HG02981 (cell line): ENCODE data around the gene CDH23.

Experiments
- ATAC-seq: cut with Tn5 transposase; IDR thresholded peaks from one replicate; pipeline ENCODE4 v1.9.1; 2021; ENCODE audit warnings: mild to moderate bottlenecking, moderate library complexity; ENCODE audit not compliant: unreplicated experiment

CDH23 gene

DNA sequence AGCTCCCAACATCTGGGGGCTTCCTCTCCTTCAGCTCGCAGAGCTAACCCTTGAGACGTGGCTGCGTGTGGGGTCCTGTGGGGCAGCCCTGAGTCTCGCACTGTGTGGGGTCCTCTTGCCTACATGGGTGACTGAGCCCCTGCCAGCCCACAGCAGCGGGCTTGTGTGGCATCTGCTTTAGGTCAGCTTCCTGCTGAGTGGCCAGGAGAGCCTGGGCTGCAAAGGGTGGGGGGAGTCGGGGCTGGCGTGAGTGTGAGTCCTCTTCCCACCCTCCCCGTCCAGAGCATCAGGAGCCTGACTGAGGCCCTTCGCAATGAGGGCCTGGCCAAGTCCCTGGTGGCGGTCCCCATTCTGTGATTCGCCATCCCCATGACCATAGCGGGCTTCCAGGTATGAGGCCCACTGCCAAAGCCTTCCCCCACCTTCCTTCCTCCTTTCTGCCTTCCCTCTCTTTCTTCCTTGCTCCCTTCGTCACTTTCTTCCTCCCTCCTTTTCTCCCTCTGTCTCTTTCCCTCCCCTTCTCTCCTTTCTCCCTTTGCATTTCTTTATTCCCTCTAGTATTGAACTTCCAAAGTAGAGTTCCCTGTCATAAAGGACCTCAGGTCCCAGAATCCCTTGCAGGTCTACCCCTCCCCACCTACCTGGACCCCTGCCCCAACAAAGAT is 85.2 kb downstream of the CDH23 start:
- no peak for ATAC-seq

DNA sequence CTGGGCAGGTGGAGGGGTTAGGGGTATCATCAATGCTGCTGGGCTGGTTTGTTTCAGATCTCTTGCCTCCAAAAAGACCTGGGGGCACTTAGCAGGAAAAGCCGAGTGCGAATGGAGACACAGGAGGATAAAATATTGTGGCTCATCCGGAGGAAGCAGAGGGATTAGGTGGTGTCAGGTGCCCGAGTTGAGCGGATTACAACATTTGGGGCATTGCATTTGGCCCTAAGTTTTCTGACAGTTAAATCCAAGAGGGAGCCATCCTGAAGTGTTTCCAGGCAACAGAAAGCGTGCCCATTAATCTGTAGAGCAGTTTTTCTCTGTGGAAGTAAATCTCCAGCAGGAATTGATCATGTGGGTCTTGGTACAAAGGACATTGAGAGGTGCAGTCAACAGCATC is 85.9 kb downstream of the CDH23 start:
- no peak for ATAC-seq

DNA sequence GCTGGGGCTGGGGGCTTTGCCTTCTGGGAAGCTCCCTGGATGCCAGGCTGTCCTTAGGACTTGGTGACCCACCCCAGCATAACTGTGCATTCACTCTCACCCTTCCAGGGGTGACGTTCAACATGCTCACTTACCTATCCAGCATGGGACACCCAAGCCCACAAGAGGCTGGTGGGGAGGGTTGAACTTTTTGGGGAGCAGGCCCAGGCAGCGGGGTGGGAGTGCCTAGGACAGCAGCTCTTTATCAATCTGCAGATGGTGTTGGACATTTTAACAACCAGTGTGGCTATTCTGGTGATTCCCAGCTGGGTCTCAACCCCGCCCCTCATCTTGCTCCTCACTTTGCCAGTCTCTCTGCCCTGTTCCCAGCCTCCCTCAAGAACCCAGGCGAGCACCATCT is 86.4 kb downstream of the CDH23 start:
- no peak for ATAC-seq

DNA sequence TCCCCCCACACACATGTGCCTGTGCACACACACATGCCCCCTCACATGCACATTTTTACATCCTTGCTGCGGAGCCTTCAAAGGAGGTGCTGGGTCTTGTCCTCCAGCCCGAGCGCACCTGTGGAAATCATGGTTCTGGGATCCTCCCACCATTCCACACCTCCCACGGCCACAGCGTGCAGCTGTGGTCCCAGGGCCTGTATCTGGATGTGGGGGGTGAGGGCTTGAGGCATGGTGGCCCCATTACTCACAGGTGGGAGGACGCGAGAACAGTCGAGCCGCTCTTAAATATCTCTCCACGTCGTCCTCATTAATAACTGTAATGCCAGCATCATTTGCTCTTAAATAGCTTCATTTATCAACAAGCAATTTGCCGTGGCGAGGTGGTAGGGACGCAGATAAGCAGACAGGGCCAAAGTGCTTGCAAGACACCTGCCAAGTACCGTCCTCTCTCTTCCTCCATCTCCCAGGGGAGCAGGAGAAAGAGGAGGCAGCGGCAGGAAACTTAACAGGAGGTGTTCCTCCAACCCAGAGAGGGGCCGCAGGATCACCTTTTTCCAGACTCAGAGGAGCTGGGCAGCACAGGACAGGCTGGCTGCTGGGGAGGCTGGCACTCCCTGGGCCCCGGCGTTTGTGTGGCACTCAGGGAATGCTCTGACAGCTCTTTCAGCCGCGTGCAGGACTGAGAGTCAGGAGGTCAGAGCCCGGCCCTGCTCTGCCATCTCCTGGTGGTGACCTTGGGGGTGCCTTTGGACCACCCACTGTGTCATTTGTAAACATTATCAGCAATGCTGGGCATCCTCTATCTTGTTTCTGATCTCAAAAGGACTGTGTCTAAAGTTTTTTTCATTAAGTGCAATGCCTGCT is 87.4 kb downstream of the CDH23 start:
- ATAC-seq = no peak

DNA sequence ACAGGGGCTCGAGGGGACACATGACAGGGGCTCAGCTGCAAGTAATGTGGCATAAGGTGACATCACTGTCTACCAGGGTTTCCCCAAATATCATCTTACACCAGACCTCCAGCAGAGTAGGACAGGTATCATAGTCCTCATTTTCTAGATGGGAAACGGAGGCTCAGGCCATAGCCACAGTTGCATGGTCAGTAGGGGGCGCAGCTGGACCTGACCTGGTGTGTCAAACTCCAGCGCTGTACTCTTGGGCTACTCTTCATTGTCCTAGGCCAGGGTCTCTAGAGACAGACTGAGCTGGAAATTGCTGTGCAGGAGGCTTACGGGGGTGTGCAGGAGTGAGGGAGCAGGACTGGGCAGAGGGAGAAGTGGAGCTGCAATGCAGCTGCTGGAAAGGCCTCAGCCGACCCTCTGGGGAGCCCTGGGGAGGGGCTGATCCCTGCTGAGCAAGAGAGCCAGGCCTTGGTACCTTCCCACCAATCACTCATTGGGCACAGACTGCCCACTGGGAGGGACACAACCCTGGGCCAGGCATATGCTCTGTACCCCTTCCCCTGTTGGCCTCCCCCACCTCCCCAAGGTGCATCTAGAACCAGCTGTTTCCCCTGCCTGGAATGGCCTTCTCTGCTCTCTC is 89.9 kb downstream of the CDH23 start:
- ATAC-seq = no peak

DNA sequence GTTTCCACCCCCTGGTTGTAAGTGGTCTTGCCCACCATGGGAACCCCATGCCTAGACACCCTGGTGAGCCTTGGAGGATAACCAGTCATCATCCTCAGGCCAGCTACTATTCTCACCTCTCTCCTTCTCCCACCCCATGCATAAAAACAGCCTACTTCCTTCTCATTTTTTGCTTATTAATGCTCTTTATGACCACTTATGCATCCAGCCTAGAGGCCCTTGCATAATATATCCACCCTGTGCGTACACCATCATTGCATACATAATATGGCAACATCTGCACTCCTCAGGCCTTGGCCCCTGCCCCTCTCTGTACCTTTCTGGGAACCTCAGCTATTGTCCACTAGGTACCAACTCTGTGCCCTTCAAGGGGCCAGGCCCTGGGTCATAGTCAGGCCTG is 91.0 kb downstream of the CDH23 start:
- no peak for ATAC-seq

DNA sequence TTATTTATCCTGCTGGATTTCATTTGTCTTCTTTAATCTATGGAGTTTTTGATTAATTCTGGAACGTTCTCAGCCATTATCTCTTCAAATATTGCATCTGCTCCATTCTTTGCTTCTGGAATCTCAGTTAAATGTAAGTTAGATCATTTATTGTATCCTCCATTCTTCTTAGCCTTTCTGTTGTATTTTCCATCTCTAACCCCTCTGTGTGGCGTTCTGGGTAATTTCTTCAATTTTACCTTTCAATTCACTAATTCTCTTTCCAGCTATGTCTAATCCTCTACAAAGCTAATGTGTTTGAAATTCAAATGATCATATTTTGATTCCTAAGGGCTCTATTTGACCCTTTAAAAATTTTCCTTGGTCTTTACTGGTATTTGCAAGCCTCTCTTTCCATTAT is 92.4 kb downstream of the CDH23 start:
- no peak for ATAC-seq

DNA sequence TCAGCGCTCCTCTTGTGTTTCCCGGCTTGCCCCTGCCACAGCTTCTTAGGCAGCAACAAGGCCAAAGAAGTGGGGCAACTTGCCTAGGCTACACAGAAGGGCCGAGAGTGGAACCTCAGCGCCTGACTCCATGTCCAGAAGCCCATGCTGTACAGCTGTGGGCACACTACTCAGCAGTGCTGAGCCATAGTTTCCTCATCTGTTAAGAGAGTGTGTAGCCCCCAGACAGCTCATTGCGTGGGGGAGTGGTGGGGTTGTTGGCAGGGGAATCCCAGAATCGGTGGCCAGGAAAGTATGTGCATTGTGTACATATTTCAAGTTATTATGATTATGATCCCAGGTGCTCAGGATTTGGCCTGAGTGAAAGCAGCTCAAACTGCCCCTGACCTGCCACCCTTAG is 96.2 kb downstream of the CDH23 start:
- no peak for ATAC-seq

DNA sequence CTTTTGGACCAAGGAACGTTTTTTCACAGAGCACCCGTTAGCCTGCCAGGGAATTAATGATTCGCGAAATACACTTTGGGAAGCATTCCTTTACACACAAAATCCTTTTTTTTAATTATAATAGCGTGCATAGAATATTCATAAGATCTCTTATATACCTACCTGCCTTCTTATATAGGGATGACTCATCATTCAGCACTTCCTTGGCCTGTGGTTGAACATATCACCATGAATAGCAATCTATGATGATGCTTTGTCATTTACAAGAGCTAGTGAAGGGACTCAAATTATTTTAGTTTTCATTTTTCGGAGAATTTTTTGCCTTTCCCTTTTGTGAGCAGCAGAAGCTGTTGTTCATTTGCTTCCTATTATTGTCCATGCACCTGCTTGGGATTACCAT is 97.0 kb downstream of the CDH23 start:
- ATAC-seq = no peak

DNA sequence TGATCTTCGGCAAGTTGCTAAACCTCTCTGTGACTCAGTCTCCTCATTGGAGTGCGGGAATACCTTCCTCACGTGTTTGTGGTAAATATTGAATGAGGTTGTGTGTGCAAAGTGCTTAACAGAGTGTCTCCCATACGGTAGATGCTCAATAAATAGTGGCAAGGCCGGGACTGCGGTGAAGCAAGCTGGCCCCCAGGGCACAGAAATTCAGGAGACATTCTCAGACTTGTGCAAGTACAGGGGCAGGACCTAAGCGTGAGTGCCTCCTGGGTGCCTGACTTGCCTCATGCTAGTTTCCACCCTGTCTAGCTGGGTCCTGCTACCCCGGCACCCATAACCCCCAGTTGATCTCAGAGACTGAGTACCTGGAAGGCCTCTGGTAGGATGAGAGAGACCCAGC is 97.8 kb downstream of the CDH23 start:
- ATAC-seq = no peak

DNA sequence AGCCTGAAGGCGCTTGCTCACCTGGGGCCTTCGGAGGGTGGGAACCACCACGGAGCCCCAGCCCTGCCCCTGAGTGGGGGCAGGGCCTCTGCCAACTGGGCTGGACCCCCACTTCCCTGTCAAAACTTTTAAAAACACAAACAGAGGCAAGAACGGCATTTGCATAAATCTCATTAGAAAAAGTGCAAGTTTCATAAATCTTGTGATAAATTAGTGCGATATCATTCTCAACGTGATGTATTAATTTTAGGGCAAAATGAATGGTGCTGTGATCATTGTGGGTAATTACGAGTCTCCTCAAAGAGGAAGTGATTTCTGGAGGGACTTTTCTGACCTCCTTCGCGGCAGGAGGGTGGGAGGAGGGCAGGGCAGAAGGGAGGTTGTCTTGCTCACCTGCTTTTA is 98.3 kb downstream of the CDH23 start:
- ATAC-seq = no peak

DNA sequence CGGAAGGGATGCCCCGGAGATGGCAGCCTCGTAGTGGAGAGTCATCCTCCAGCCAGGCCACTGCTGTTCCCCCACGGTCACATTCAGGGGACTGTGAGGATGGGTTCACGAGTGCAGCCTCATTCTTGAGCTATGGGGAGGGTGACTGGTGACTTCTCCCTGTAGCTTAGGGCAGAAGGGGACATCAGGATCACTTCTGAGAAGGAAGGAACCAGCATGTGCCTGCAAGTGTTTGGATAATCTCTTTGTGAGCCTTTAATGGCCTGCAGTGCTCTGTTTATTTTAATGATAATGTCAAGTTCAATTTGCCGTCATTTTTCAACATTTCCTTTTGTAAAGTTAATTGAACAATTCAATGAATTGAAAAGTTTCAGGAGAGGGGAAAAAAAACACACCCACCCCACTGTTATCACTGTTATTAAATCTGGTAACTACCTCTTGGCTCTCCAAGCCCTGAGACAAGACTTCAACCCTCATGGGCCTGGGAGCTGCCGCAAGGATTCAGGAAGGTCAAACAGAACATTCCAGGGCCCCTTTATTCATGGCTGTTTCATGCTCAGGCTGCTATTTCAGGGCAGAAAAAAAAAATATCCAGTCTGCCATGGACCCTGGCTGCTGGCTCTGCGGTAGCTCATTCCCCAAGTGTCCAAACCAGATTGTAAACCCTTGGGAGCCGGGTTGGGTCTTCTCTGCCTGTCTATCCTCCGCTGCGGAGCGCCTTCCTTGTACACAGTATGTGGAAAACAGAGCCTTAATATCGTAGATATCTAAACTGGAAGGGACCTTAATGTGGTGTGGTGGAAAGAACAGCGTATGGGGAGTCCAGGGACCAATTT is 100.4 kb downstream of the CDH23 start:
- no peak for ATAC-seq

DNA sequence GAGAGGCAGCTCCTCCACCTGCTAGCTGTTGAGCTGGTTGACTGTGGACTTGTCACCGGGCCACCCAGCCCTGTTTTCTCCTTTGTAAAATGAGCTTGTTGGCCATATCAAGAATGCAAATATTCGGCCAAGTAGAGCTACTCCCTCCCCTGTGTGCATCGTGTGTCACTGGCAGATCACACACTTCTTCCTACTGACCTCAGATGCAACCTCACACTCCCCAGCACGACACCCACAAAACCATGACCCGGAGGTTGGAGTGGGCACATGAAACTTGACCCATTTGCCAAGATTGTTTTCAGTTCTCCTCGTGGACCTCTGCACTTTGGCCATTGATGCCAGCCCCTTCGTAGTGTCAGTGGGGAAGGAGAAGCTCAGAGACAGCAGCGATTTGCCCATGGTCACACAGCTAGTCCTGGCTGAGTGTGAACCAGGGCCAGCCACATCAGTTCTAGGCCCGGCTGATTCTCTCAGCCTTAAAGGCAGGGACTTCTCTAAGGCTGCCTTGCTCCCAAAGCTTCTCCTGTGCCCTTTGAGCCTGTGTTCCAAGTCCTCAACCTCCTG is 101.1 kb downstream of the CDH23 start:
- ATAC-seq = no peak

DNA sequence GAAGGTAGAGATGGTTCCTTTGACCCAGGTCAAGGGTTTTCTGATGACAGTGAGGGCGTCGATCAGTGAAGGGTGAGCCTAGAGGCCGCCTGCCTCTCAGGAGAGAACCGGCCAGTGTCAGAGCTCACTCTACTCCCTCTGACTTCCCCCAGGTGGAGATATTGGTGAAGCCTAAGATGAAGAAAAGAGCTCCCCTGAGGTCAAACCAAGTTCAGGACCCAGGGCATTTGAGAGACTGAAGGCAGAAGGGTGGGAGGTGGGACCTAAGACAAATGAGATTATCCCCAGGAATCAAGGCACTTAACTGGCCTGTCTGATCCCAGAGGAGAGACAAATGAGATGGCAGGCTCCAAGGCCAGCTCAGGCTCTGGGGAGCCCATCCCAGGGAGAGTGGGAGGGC is 104.7 kb downstream of the CDH23 start:
- no peak for ATAC-seq

DNA sequence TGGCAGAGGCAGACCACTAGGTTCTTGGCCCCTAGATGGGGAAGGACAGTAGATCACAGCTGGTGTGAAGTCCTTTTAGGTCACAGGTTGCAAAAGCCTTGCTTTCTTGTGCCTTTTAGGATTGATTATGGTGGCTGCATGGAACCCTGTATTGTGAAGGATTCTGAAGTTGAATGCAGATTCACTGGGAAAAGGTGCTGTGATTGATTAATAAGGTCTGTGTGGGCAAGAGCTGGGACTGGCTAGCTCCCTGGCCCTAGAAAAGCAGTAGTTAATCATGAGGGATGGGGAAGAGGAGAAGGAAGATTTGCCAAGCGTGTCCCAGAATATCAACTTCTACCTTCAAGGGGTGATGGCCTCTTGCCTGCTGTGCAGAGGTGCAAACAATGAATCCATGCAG is 105.5 kb downstream of the CDH23 start:
- no peak for ATAC-seq

DNA sequence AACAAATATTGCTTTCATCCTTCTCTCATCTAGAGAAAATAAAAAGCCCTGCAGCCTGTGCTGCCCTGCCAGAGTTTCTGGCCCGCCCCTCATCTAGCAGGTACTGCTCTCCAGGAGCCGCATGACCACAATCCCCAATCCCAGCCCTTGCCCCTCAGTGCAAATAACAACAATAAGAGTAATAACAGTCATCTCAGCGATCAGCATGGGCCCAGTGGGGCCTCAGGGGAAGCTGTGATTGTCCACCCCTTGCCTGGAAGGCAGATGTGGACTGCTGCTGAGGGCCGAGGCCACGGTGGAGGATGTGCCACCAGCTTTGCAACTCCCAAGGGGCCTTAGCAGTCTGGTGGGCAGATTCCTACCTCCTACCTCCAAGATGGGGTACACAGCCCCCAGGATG is 106.1 kb downstream of the CDH23 start:
- ATAC-seq = no peak

DNA sequence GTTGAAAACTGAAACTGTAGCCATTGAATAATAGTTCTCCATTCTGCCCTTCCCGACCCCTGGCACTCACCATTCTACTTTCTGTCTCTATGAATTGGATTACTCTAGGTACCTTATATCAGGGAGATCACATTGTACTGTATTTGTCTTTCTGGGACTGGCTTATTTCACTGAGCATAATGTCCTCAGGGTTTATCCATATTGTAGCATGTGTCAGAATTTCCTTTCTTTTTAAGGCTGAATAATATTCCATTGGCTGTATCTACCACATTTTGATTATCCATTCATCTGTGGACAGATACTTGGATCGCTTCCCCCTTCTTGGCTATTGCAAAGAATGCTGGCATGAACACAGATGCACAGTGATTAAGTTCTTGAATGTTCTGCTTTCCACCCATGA is 107.4 kb downstream of the CDH23 start:
- no peak for ATAC-seq

DNA sequence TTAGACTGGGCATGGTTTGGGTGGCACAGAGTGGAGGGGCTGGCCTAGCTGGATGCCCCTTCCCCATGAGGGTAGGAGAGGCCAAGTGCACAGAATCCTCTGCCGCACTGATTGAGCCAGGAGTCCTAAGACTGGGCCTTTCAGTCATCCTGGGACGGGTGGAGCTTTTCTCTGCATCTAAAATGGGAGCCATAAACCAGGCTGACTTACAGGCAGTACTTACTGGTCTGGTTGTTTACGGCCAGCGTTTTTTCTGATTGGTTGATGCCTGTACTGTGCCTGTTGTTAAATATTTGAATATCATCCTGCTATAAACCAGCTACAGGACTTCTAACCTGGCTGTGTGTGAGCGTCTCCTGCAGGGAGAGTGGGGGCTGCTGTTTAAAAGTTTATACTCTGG is 107.8 kb downstream of the CDH23 start:
- ATAC-seq = no peak

DNA sequence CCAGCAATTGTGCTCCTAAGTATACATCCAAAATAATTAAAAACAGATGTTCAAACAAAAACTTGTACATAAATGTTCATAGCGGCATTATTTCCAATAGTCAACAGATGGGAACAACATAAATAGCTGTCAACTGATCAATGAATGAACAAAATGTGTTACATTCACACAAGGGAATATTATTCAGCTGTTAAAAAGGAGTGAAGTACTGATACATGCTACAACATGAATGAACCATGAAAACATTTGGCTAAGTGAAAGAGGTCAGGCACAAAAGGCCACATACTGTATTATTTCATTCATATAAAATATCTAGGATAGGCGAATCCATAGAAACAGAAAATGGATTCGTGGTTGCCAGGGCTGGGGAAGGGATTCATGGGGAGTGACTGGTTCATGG is 109.1 kb downstream of the CDH23 start:
- no peak for ATAC-seq

DNA sequence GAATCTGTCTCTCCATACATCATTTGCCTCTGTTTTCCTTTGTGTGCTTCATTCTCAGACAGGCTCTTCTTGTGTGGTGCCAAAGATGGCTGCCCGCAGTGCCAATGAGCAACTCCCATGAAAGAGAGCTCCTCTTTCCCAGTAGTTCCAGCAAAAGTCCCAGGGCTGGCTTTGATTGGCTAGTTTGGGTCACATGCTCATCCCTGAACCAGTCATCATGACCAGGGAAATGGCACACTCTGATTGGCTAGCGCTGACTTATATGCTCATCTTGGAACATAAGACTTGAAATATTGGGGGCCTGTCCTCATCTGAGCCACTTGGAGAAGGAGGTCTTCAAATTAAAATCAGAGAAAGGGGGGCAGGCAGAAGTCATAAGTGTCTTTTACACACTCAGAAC is 112.7 kb downstream of the CDH23 start:
- no peak for ATAC-seq

DNA sequence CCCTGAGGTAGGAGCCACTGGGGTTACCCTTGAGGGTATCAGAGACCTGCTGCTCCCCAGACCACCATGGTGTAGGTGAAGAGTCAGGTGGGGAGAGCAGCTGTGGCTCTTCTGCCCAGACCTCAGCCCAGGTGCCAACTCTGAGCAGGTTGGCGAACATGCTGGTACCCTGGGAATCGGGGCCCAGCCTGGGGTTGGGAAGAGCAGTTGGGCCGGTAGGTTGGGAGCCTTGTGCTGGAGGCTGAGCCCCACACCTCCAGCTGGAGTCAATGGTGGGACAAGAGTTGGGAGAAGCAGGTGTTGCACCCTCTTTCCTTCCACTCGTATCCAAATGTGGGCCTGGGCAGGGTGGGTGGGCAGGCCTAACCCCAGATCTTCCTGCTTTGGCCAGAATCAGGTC is 114.5 kb downstream of the CDH23 start:
- no peak for ATAC-seq
